SU-DHL-6 (cell line): ENCODE measurements around the gene UNC5B.

Source experiments
- H2AFZ ChIP-seq: fragments of 200-600 bp; sonication (generic); 2 replicates; pipeline ENCODE4 v1.6.1; 2014; ENCODE audit warnings: low read depth, mild to moderate bottlenecking, moderate library complexity, mixed read lengths, antibody characterized with exemption, low read length; ENCODE audit not compliant: severe bottlenecking
- H3F3A ChIP-seq: fragments of 200-600 bp; shearing (Covaris generic); 2 replicates; pipeline ENCODE4 v1.6.0; 2016; ENCODE audit warnings: antibody characterized with exemption, mild to moderate bottlenecking; ENCODE audit not compliant: insufficient read depth
- H3K27ac ChIP-seq: fragments of 200-600 bp; sonication (generic); 2 replicates; pipeline ENCODE4 v1.5.1; 2016; ENCODE audit warnings: low read depth, mild to moderate bottlenecking, low read length, moderate library complexity, mixed read lengths
- H3K27me3 ChIP-seq: fragments of 200-600 bp; sonication (generic), shearing (Covaris generic); 2 replicates; pipeline ENCODE4 v1.6.0; 2014; ENCODE audit warnings: mild to moderate bottlenecking, low read length
- H3K36me3 ChIP-seq: fragments of 200-600 bp; sonication (generic); 2 replicates; pipeline ENCODE4 v1.6.1; 2014; ENCODE audit warnings: mild to moderate bottlenecking, low read length, mixed read lengths
- H3K4me2 ChIP-seq: fragments of 300-600, 200-600 bp; shearing (Covaris generic), sonication (generic); 2 replicates; pipeline ENCODE4 v1.6.0; 2014; ENCODE audit warnings: low read length, low read depth, mild to moderate bottlenecking; ENCODE audit not compliant: poor library complexity, severe bottlenecking
- H3K4me3 ChIP-seq: fragments of 200-600 bp; sonication (generic); 2 replicates; pipeline ENCODE4 v1.5.1; 2014; ENCODE audit warnings: antibody characterized with exemption, low read length, mild to moderate bottlenecking, mixed read lengths; ENCODE audit not compliant: insufficient read depth, poor library complexity, severe bottlenecking
- H3K79me2 ChIP-seq: fragments of 200-600 bp; sonication (generic); 2 replicates; pipeline ENCODE4 v1.6.1; 2014; ENCODE audit warnings: mild to moderate bottlenecking, low read length, moderate library complexity; ENCODE audit not compliant: insufficient read depth
- H3K9ac ChIP-seq: fragments of 200-600 bp; sonication (generic); 2 replicates; pipeline ENCODE4 v1.7.0; 2014; ENCODE audit warnings: mild to moderate bottlenecking, low read length
- H3K9me2 ChIP-seq: fragments of 200-600 bp; sonication (generic); replicated peaks from 2 replicates; pipeline ENCODE4 v1.6.1; 2014; ENCODE audit warnings: low read length; ENCODE audit not compliant: insufficient read depth
- H3K9me3 ChIP-seq: fragments of 200-600 bp; sonication (generic); 2 replicates; pipeline ENCODE4 v1.6.1; 2014; ENCODE audit warnings: low read length, mixed read lengths; ENCODE audit not compliant: insufficient read depth
- H4K20me1 ChIP-seq: fragments of 200-600 bp; sonication (generic); 2 replicates; pipeline ENCODE4 v1.6.1; 2014; ENCODE audit warnings: low read depth, mild to moderate bottlenecking, antibody characterized with exemption, low read length, moderate library complexity, mixed read lengths
- EZH2phosphoT487 ChIP-seq: fragments of 200-600 bp; sonication (generic), shearing (Covaris generic); conservative IDR thresholded peaks from 2 replicates; pipeline ENCODE4 v1.6.1; 2018; ENCODE audit warnings: mild to moderate bottlenecking, antibody characterized with exemption, low read length, moderate library complexity, mixed read lengths
- TF ChIP-seq, protein P1 (sequence below): fragments of 200-600 bp; sonication (generic); IDR thresholded peaks from one replicate; pipeline ENCODE4 v1.5.1; 2017; ENCODE audit warnings: antibody characterized with exemption, mild to moderate bottlenecking, low read length, moderate library complexity; ENCODE audit not compliant: insufficient read depth, poor library complexity, severe bottlenecking

Gene UNC5B

GRCh38 chr10:71260622-71261325, 48.4 kb downstream of the UNC5B start:
- no peaks in the 10 kb centered on the region for H3K9me3 ChIP-seq
- H4K20me1 ChIP-seq, result no peaks in the 10 kb centered on the region
- no peak overlapping the region for H3K27ac ChIP-seq
- TF ChIP-seq EZH2phosphoT487, result no peak
- TF ChIP-seq, protein P1, sequence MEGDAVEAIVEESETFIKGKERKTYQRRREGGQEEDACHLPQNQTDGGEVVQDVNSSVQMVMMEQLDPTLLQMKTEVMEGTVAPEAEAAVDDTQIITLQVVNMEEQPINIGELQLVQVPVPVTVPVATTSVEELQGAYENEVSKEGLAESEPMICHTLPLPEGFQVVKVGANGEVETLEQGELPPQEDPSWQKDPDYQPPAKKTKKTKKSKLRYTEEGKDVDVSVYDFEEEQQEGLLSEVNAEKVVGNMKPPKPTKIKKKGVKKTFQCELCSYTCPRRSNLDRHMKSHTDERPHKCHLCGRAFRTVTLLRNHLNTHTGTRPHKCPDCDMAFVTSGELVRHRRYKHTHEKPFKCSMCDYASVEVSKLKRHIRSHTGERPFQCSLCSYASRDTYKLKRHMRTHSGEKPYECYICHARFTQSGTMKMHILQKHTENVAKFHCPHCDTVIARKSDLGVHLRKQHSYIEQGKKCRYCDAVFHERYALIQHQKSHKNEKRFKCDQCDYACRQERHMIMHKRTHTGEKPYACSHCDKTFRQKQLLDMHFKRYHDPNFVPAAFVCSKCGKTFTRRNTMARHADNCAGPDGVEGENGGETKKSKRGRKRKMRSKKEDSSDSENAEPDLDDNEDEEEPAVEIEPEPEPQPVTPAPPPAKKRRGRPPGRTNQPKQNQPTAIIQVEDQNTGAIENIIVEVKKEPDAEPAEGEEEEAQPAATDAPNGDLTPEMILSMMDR, result no peak
- H3K4me3 ChIP-seq, result no peak overlapping the region
- H3K79me2 ChIP-seq, result no peaks in the 10 kb centered on the region
- H3K9ac ChIP-seq, result no peak overlapping the region
- H3K36me3 ChIP-seq, result no peaks in the 10 kb centered on the region
- no peaks in the 10 kb centered on the region for H3F3A ChIP-seq
- H2AFZ ChIP-seq, result no peak overlapping the region
- H3K9me2 ChIP-seq, result no peaks in the 10 kb centered on the region
- H3K27me3 ChIP-seq, result no peaks in the 10 kb centered on the region
- no peak overlapping the region for H3K4me2 ChIP-seq

- no peak overlapping the region for H2AFZ ChIP-seq
- H3K27ac ChIP-seq, result no peak overlapping the region
- H3K9me3 ChIP-seq, result no peaks in the 10 kb centered on the region
- no peak overlapping the region for H3K9ac ChIP-seq
- no peaks in the 10 kb centered on the region for H3K27me3 ChIP-seq
- H3K36me3 ChIP-seq, result no peaks in the 10 kb centered on the region
- H3K4me2 ChIP-seq, result no peak overlapping the region
- no peaks in the 10 kb centered on the region for H3K9me2 ChIP-seq
- TF ChIP-seq, protein P1, result no peak
- TF ChIP-seq EZH2phosphoT487, result no peak
- no peaks in the 10 kb centered on the region for H4K20me1 ChIP-seq
- H3F3A ChIP-seq, result no peaks in the 10 kb centered on the region
- no peaks in the 10 kb centered on the region for H3K79me2 ChIP-seq
- no peak overlapping the region for H3K4me3 ChIP-seq
Measured at GRCh38 chr10:71262027-71262426, 49.7 kb downstream of the UNC5B start.

GRCh38 chr10:71262817-71263216, 50.4 kb downstream of the UNC5B start:
- H3K9ac ChIP-seq, result no peak overlapping the region
- no peak overlapping the region for H3K4me2 ChIP-seq
- H4K20me1 ChIP-seq, result no peaks in the 10 kb centered on the region

More at GRCh38 chr10:71262817-71263216, 50.4 kb downstream of the UNC5B start:
- no peaks in the 10 kb centered on the region for H3K36me3 ChIP-seq
- no peak overlapping the region for H3K27ac ChIP-seq
- no peak overlapping the region for H3K4me3 ChIP-seq
- no peak for TF ChIP-seq EZH2phosphoT487
- TF ChIP-seq, protein P1, result no peak
- H3K79me2 ChIP-seq, result no peaks in the 10 kb centered on the region
- H3K9me2 ChIP-seq, result no peaks in the 10 kb centered on the region
- no peaks in the 10 kb centered on the region for H3K27me3 ChIP-seq
- H3F3A ChIP-seq, result no peaks in the 10 kb centered on the region
- H2AFZ ChIP-seq, result no peak overlapping the region
- no peaks in the 10 kb centered on the region for H3K9me3 ChIP-seq
